HL-60 (cell line): ENCODE measurements around the gene ZFHX3.

ENCODE experiments used
- DNase-seq, 2 experiments: peaks; one replicate each; pipeline ENCODE4 v3.0.0-alpha.2; 2010 to 2020; ENCODE audit warnings: low read depth in 1 of 2, low spot score in 1 of 2
- H3K27ac ChIP-seq: fragments of 250-450 bp; sonication (Bioruptor Pico); replicated peaks from 2 replicates; pipeline ENCODE4 v1.5.1; 2020; ENCODE audit warnings: mild to moderate bottlenecking, moderate library complexity
- H3K27me3 ChIP-seq: fragments of 250-450 bp; sonication (Bioruptor Pico); 2 replicates; pipeline ENCODE4 v1.5.1; 2021; ENCODE audit warnings: mild to moderate bottlenecking, moderate library complexity; ENCODE audit not compliant: insufficient read depth, poor library complexity, severe bottlenecking
- H3K4me3 ChIP-seq: replicated peaks from 2 replicates; pipeline ENCODE4 v1.5.1; 2011; ENCODE audit warnings: mild to moderate bottlenecking, control low read depth, low read length; ENCODE audit not compliant: insufficient read depth
- CTCF ChIP-seq: IDR thresholded peaks from one replicate; pipeline ENCODE4 v1.5.1; 2011; ENCODE audit warnings: low read length, control low read depth, inconsistent platforms; ENCODE audit not compliant: insufficient read depth
- GABPA ChIP-seq: IDR thresholded peaks from 2 replicates; pipeline ENCODE4 v1.6.1; 2012; ENCODE audit warnings: low read depth
- POLR2AphosphoS5 ChIP-seq: IDR thresholded peaks from 2 replicates; pipeline ENCODE4 v1.6.1; 2012; ENCODE audit warnings: low read depth
- REST ChIP-seq: IDR thresholded peaks from 2 replicates; pipeline ENCODE4 v1.6.1; 2012; ENCODE audit warnings: low read depth; ENCODE audit not compliant: insufficient replicate concordance
- SPI1 ChIP-seq: IDR thresholded peaks from 2 replicates; pipeline ENCODE4 v1.6.1; 2012; ENCODE audit warnings: low read depth, mild to moderate bottlenecking, borderline replicate concordance

Gene ZFHX3

DNA sequence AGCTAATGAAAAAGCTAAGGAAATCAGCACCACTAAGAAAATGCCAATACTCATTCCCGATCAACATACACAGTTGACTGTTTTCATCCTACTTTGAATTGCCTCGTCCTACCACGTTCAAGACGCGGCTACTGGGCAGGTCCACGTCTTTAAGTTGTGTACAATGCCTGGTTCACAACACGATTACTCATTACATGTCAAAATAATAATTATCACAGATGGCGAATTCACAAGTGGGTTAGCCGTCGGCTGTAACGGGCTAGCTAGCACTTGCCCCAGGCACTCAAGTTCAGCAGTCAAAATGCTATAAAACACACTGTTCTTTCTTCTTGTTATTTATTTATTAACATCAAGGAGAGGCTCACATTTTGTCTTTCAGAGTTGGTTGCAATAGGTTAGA is 124.2 kb downstream of the ZFHX3 start:
- TF ChIP-seq GABPA, result no peak
- Histone ChIP-seq H3K27ac (no peak overlapping the region), H3K4me3 (no peak overlapping the region), H3K27me3 (no peaks in the 10 kb centered on the region)
- no peak for DNase-seq

DNA sequence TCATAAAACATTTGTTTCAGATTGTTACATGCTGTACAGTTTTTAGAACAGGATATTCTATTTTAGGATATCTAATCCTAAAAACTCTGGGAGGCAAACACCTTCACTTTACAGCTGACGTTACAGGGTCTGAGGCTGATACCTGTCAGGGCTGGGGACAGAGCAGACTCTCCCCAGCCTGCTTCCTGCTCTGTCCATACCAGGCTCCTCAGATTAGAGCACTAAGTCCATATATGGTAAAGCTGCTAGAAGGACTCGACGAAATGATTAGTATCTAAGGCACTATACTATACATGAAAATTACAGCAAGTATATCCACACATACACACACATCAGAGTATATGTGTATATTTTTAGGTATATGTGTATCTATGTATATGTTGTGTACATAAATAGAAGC is 125.2 kb downstream of the ZFHX3 start:
- DNase-seq, result no peak
- Histone ChIP-seq H3K4me3 (no peak overlapping the region), H3K27ac (no peak overlapping the region), H3K27me3 (no peaks in the 10 kb centered on the region)
- no peak for TF ChIP-seq CTCF
- no peak for TF ChIP-seq GABPA
- TF ChIP-seq REST, result no peak
- TF ChIP-seq SPI1, result no peak
- TF ChIP-seq POLR2AphosphoS5, result no peak

DNA sequence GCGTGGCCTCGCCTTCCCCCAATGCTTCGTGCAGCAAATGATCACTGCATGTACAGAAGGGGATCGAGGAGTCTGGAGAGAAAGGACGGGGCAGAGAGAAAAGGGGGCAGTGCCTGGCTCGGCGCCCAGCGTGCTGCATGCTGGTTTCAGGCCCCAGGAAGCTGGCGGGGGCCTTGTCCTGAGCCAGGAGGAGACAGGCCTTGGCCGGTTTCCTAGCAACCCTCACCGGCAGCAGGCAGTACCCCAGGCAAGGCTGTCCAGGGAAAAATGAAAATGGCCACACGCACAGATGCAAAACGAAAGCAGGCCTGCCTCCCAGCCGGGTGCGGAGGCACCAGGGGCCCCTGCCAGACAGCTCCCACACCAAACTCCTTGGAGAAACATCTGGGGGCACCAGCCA is 126.3 kb downstream of the ZFHX3 start:
- TF ChIP-seq CTCF, result no peak
- no peak for TF ChIP-seq POLR2AphosphoS5
- no peak for TF ChIP-seq GABPA
- no peak for TF ChIP-seq REST
- no peak for TF ChIP-seq SPI1
- DNase-seq, result no peak
- H3K4me3 ChIP-seq, result no peak overlapping the region
- no peaks in the 10 kb centered on the region for H3K27me3 ChIP-seq
- no peak overlapping the region for H3K27ac ChIP-seq

- Histone ChIP-seq H3K27ac (no peak overlapping the region), H3K4me3 (no peak overlapping the region), H3K27me3 (no peaks in the 10 kb centered on the region)
- TF ChIP-seq CTCF, result no peak
- no peak for TF ChIP-seq GABPA
- no peak for TF ChIP-seq REST
- TF ChIP-seq SPI1, result no peak
- TF ChIP-seq POLR2AphosphoS5, result no peak
- peak in 1 of 2 experiments; percentile 33 for DNase-seq
These were observed 126.8 kb downstream of the ZFHX3 start for GRCh38 chr16:72921106-72921505.
